IMR-90 (cell line): ENCODE measurements around the gene SLC25A21. TPM values are rescaled to one million over a fixed set of nuclear protein-coding genes. Genes with fewer than 3 reads are reported as not detected.

Experiments used
- ATAC-seq: fragments of 200-7000 bp; cut with Tn5 transposase; 2 replicates; pipeline ENCODE4 v1.9.1; 2020; ENCODE audit warnings: low read depth, mild to moderate bottlenecking, moderate library complexity
- BruUV-seq: library from RNA; stranded (reverse); fragments of 400-500 nt; replicated peaks from 2 replicates; lab custom pipeline; 2021; lab: Mats Ljungman, UMichigan
- CTCF ChIA-PET: fragments of 300-600 bp; formaldehyde crosslinking; extraction: SDS; loops from one replicate; lab custom pipeline; 2021; ENCODE audit warnings: antibody characterized with exemption; lab: Yijun Ruan, JAX
- POLR2A ChIA-PET: fragments of 300-600 bp; sonication (Branson Sonifier 250); formaldehyde crosslinking; loops from one replicate; lab custom pipeline; 2022; ENCODE audit warnings: antibody characterized with exemption; ENCODE audit not compliant: unreplicated experiment; lab: Charles Lee
- DNase-seq: peaks from one replicate; pipeline ENCODE4 v3.0.0; 2013
- H2AFZ ChIP-seq: replicated peaks from 2 replicates; pipeline ENCODE3; 2013; ENCODE audit warnings: low read length, mild to moderate bottlenecking; ENCODE audit not compliant: poor library complexity
- H2AK5ac ChIP-seq: 2 replicates; pipeline ENCODE4 v1.6.1; 2013; ENCODE audit warnings: low read depth, low read length, inconsistent platforms
- H2AK9ac ChIP-seq: replicated peaks from 2 replicates; pipeline ENCODE3; 2013; ENCODE audit warnings: mild to moderate bottlenecking, low read depth, low read length, moderate library complexity; ENCODE audit not compliant: poor library complexity
- H2BK120ac ChIP-seq: 2 replicates; pipeline ENCODE4 v1.6.1; 2013; ENCODE audit warnings: low read depth, low read length, inconsistent platforms
- H2BK15ac ChIP-seq: 3 replicates; pipeline ENCODE4 v1.6.1; 2013; ENCODE audit warnings: low read depth, low read length, inconsistent platforms
- H2BK20ac ChIP-seq: 2 replicates; pipeline ENCODE4 v1.6.1; 2013; ENCODE audit warnings: low read depth, mild to moderate bottlenecking, inconsistent platforms, low read length, moderate library complexity
- H2BK5ac ChIP-seq: 2 replicates; pipeline ENCODE4 v1.6.1; 2013; ENCODE audit warnings: mild to moderate bottlenecking, low read depth, low read length, inconsistent platforms; ENCODE audit not compliant: poor library complexity, severe bottlenecking
- H3K14ac ChIP-seq: replicated peaks from 2 replicates; pipeline ENCODE4 v1.6.1; 2013; ENCODE audit warnings: low read depth, low read length, inconsistent platforms
- H3K18ac ChIP-seq: 2 replicates; pipeline ENCODE4 v1.6.1; 2013; ENCODE audit warnings: low read depth, low read length, control low read depth
- H3K23ac ChIP-seq: 2 replicates; pipeline ENCODE4 v1.6.1; 2013; ENCODE audit warnings: low read depth, low read length, inconsistent platforms
- H3K27ac ChIP-seq: 2 replicates; pipeline ENCODE4 v1.5.1; 2013; ENCODE audit warnings: mild to moderate bottlenecking, control low read depth, low read length; ENCODE audit not compliant: insufficient read depth
- H3K27me3 ChIP-seq: 2 replicates; pipeline ENCODE4 v1.6.1; 2013; ENCODE audit warnings: low read length; ENCODE audit not compliant: control insufficient read depth, insufficient read depth
- H3K36me3 ChIP-seq: 2 replicates; pipeline ENCODE4 v1.6.1; 2013; ENCODE audit warnings: low read length, mixed read lengths; ENCODE audit not compliant: control insufficient read depth, insufficient read depth
- H3K4ac ChIP-seq: 2 replicates; pipeline ENCODE4 v1.6.1; 2013; ENCODE audit warnings: low read depth, low read length, inconsistent platforms
- H3K4me1 ChIP-seq: 2 replicates; pipeline ENCODE4 v1.6.1; 2013; ENCODE audit warnings: low read length, mixed read lengths; ENCODE audit not compliant: control insufficient read depth, insufficient read depth
- H3K4me2 ChIP-seq: 2 replicates; pipeline ENCODE4 v1.6.1; 2013; ENCODE audit warnings: low read depth, mild to moderate bottlenecking, control low read depth, low read length, moderate library complexity
- H3K4me3 ChIP-seq: 2 replicates; pipeline ENCODE4 v1.5.1; 2013; ENCODE audit warnings: low read depth, mild to moderate bottlenecking, control low read depth, low read length, moderate library complexity; ENCODE audit not compliant: insufficient read depth
- H3K56ac ChIP-seq: 2 replicates; pipeline ENCODE4 v1.6.1; 2013; ENCODE audit warnings: low read length, inconsistent platforms; ENCODE audit not compliant: insufficient read depth; ENCODE audit errors: extremely low read depth
- H3K79me1 ChIP-seq, 2 experiments: 2 replicates each; pipeline ENCODE4 v1.6.1; 2013; ENCODE audit warnings: low read length in 2 of 2, inconsistent platforms in 1 of 2, low read depth in 1 of 2
- H3K9ac ChIP-seq: 2 replicates; pipeline ENCODE4 v1.6.1; 2013; ENCODE audit warnings: low read depth, low read length, control low read depth
- H3K9me1 ChIP-seq: 2 replicates; pipeline ENCODE4 v1.6.1; 2013; ENCODE audit warnings: low read length, inconsistent platforms; ENCODE audit not compliant: insufficient read depth
- H3K9me3 ChIP-seq: 2 replicates; pipeline ENCODE4 v1.6.1; 2013; ENCODE audit warnings: low read length; ENCODE audit not compliant: control insufficient read depth, insufficient read depth
- H4K20me1 ChIP-seq: 2 replicates; pipeline ENCODE4 v1.6.1; 2013; ENCODE audit warnings: low read length, inconsistent platforms; ENCODE audit not compliant: insufficient read depth
- H4K5ac ChIP-seq: 2 replicates; pipeline ENCODE4 v1.6.1; 2013; ENCODE audit warnings: mild to moderate bottlenecking, low read depth, low read length, control low read depth
- H4K8ac ChIP-seq, 2 experiments: 2 replicates each; pipeline ENCODE4 v1.6.1; 2013; ENCODE audit warnings: low read depth in 2 of 2, low read length in 2 of 2, control low read depth in 1 of 2, inconsistent platforms in 1 of 2
- H4K91ac ChIP-seq: 2 replicates; pipeline ENCODE4 v1.6.1; 2013; ENCODE audit warnings: low read depth, low read length, inconsistent platforms; ENCODE audit not compliant: insufficient read depth
- MAFK ChIP-seq: IDR thresholded peaks from 2 replicates; pipeline ENCODE4 v1.6.1; 2012; ENCODE audit warnings: low read depth, low read length, improper control_type of control experiment
- MAZ ChIP-seq: IDR thresholded peaks from 2 replicates; pipeline ENCODE4 v1.6.1; 2012; ENCODE audit warnings: low read depth, mild to moderate bottlenecking, low read length, improper control_type of control experiment, moderate library complexity, borderline replicate concordance
- WGBS, 2 experiments: methylation state at CpG; one replicate each; pipeline versions ENCODE4 v1.1.5 to v1.1.7; 2013; ENCODE audit warnings: missing lambda C conversion rate in 2 of 2; ENCODE audit not compliant: insufficient read length in 1 of 2; ENCODE audit errors: extremely low coverage in 2 of 2; 5-methylcytosine and 5-hydroxymethylcytosine counted together
- dilution Hi-C: fragments of 300-500 bp; cut with HindIII; formaldehyde crosslinking; loops from one replicate; pipeline ENCODE4 v1.14.3; 2018; ENCODE audit warnings: low sequenced_read_pairs; ENCODE audit not compliant: unreplicated experiment
- in situ Hi-C: fragments of 300-500 bp; cut with MboI; formaldehyde crosslinking; loops from 3 replicates; pipeline ENCODE4 v1.14.3; 2019; ENCODE audit warnings: low sequenced_read_pairs, inconsistent platforms, mixed read lengths
- intact Hi-C: fragments of 100-400 bp; cut with micrococcal nuclease; formaldehyde crosslinking; loops from 2 replicates; pipeline ENCODE4 v1.10.0; 2022
- polyA plus RNA-seq, 3 experiments: library from polyadenylated mRNA; depleted of rRNA; stranded (reverse); fragments of >200 nt; gene quantifications; 2 replicates each; pipeline ENCODE4 v1.2.3, GENCODE V29; 2012; ENCODE audit warnings: low replicate concordance in 1 of 3
- total RNA-seq: library from RNA; depleted of rRNA; stranded (reverse); fragments of >200 nt; gene quantifications from 2 replicates; pipeline ENCODE4 v1.2.3, GENCODE V29; 2012

Gene SLC25A21
- total and polyA plus RNA-seq, 2 of the 4 experiments (the other 2 are of a cell fraction), result 0.62 to 0.90 TPM

DNA sequence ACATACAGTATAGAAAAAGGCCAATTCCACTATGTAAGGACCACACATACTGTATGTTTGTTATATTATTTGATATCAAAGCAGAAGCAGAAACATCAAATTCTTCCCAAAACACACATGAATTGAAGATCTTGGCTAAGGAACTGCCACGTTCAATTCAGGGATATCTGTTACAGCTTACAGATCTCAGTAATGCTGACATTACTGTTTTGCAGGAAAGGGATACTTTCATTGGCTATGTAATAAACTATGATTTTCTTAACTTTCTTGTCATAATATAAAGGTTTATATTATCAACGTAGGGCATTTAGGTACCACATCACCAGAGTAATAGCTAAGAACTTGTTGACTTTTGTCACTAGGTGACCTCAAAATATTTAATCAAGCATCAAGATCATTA is 362.2 kb downstream of the SLC25A21 start:
- WGBS, 2 experiments, result no CpG with 5 or more reads among the region's 2 CpGs
- in situ Hi-C loops, result no loop called here
- ATAC-seq, result no peak
- no peak overlapping the region for H3K56ac ChIP-seq
- no peak overlapping the region for H2AK9ac ChIP-seq
- no peak overlapping the region for H2AFZ ChIP-seq
- no peaks in the 10 kb centered on the region; the same call in 1 of the 2 replicates for H3K27me3 ChIP-seq
- H3K4me2 ChIP-seq, result no peak overlapping the region
- no peaks in the 10 kb centered on the region for H3K9me1 ChIP-seq
- H4K91ac ChIP-seq, result no peak overlapping the region
- H3K4me3 ChIP-seq, result no peak overlapping the region
- no peak overlapping the region for H3K4ac ChIP-seq
- no peak overlapping the region for H3K18ac ChIP-seq
- no peaks in the 10 kb centered on the region for H4K20me1 ChIP-seq
- no peak overlapping the region for H2AK5ac ChIP-seq
- H3K36me3 ChIP-seq, result no peaks in the 10 kb centered on the region
- BruUV-seq, result no TSS peak
- H3K79me1 ChIP-seq, result no peaks in the 10 kb centered on the region
- H4K8ac ChIP-seq, result no peak overlapping the region
- H3K23ac ChIP-seq, result no peak overlapping the region
- no peak overlapping the region for H3K9ac ChIP-seq
- DNase-seq, result no peak
- H4K5ac ChIP-seq, result no peak overlapping the region
- H3K4me1 ChIP-seq, result no peaks in the 10 kb centered on the region
- dilution Hi-C loops, result no loop called here
- no peak overlapping the region for H3K27ac ChIP-seq
- no peak overlapping the region for H2BK15ac ChIP-seq
- no peak overlapping the region for H2BK20ac ChIP-seq
- H3K14ac ChIP-seq, result no peak overlapping the region
- no peak overlapping the region for H2BK120ac ChIP-seq
- intact Hi-C loops, result no loop called here
- TF ChIP-seq MAZ (no peak), MAFK (peak; percentile 34)
- H3K9me3 ChIP-seq, result no peaks in the 10 kb centered on the region
- CTCF ChIA-PET, result no interaction called here
- POLR2A ChIA-PET, result no interaction called here
- no peak overlapping the region for H2BK5ac ChIP-seq
